Testis (tissue), 3 donors: ENCODE data around the gene ABCA12. TPM values are rescaled to one million over a fixed set of nuclear protein-coding genes. Genes with fewer than 3 reads are reported as not detected.

Experiments
- DNase-seq: peaks from one replicate; pipeline ENCODE4 v3.0.0-alpha.2; 2019
- H3K27ac ChIP-seq, 2 donors: fragments of 200-600 bp; sonication (generic); one replicate each; pipeline ENCODE4 v1.5.1; 2019
- H3K27me3 ChIP-seq: fragments of 200-600 bp; sonication (generic); one replicate; pipeline ENCODE4 v1.5.1; 2019
- H3K36me3 ChIP-seq: fragments of 200-600 bp; sonication (generic); one replicate; pipeline ENCODE4 v1.5.1; 2017; ENCODE audit warnings: low read depth; ENCODE audit errors: missing control alignments
- H3K4me1 ChIP-seq: fragments of 200-600 bp; sonication (generic); one replicate; pipeline ENCODE4 v1.5.1; 2019
- H3K4me3 ChIP-seq, 2 donors: fragments of 200-600 bp; sonication (generic); one replicate each; pipeline ENCODE4 v1.5.1; 2017 to 2019
- H3K9me3 ChIP-seq: fragments of 200-600 bp; sonication (generic); one replicate; pipeline ENCODE4 v1.5.1; 2017
- CTCF ChIP-seq, 3 experiments: fragments of 450-650 bp in 2 of 3; fragments of 200-600 bp in 1 of 3; sonication (generic) in 1 of 3; IDR thresholded peaks; one replicate each; pipeline ENCODE4 v1.5.1; 2016 to 2019; ENCODE audit warnings: antibody characterized with exemption in 3 of 3, mild to moderate bottlenecking in 2 of 3, moderate library complexity in 1 of 3
- POLR2A ChIP-seq: fragments of 450-650 bp; IDR thresholded peaks from one replicate; pipeline ENCODE4 v1.6.1; 2017; ENCODE audit warnings: antibody characterized with exemption, mild to moderate bottlenecking, moderate library complexity
- WGBS, 2 donors: methylation state at CpG; one replicate each; pipeline ENCODE4 v1.1.5; 2018; 5-methylcytosine and 5-hydroxymethylcytosine counted together
- intact Hi-C: fragments of 100-400 bp; cut with DNase I; formaldehyde crosslinking; loops from one replicate; pipeline ENCODE4 v1.15.1; 2023; ENCODE audit warnings: low total_unique reads
- polyA plus RNA-seq: library from polyadenylated mRNA; stranded (reverse); fragments of 350-450 nt; fragmentation: Illumina TruSeq; extraction: RNeasy Lipid Tissue Mini Kit (QIAGEN cat#74804); gene quantifications from one replicate; pipeline ENCODE4 v1.2.3, GENCODE V29; 2014; ENCODE audit warnings: low read depth, low replicate concordance; ENCODE audit not compliant: insufficient read depth
- total RNA-seq, 2 donors: library from RNA; depleted of rRNA; stranded (reverse); fragments of >200 nt; gene quantifications; one replicate each; pipeline ENCODE4 v1.2.3, GENCODE V29; 2016

ABCA12 gene
- total and polyA plus RNA-seq, 3 donors from 2014 or later, result 1.4 to 1.8 (median 1.6) TPM

- Histone ChIP-seq H3K27me3 (no peaks in the 10 kb centered on the region), H3K27ac (no peak overlapping the region), H3K4me3 (no peak overlapping the region), H3K4me1 (no peaks in the 10 kb centered on the region), H3K36me3 (no peaks in the 10 kb centered on the region), H3K9me3 (no peaks in the 10 kb centered on the region)
- TF ChIP-seq POLR2A, result no peak
- TF ChIP-seq CTCF (IDR thresholded peaks at IDR 0.05), result no peak
- intact Hi-C loops, result no loop called here
- 66 to 67% methylated on average over 6 of the region's 6 CpGs for WGBS, 2 donors
- no peak for DNase-seq
These were observed 585 bp downstream of the ABCA12 start for GRCh38 chr2:215137741-215138340.

GRCh38 chr2:215137329-215137686, 1.1 kb downstream of the ABCA12 start:
- H3K4me1 ChIP-seq, result no peaks in the 10 kb centered on the region
- 76 to 80% methylated on average over 3 of the region's 3 CpGs for WGBS, 2 donors
- H3K4me3 ChIP-seq, result no peak overlapping the region
- DNase-seq, result no peak
- TF ChIP-seq CTCF (IDR thresholded peaks at IDR 0.05) (no peak), POLR2A (no peak)
- H3K9me3 ChIP-seq, result no peaks in the 10 kb centered on the region
- H3K27me3 ChIP-seq, result no peaks in the 10 kb centered on the region
- intact Hi-C loops, result no loop called here
- H3K36me3 ChIP-seq, result no peaks in the 10 kb centered on the region
- H3K27ac ChIP-seq, result no peak overlapping the region

- H3K4me1 ChIP-seq, result no peaks in the 10 kb centered on the region
- 72 to 74% methylated on average over 3 of the region's 3 CpGs for WGBS, 2 donors
- no peak for DNase-seq
- H3K36me3 ChIP-seq, result no peaks in the 10 kb centered on the region
- H3K9me3 ChIP-seq, result no peaks in the 10 kb centered on the region
- no peak for TF ChIP-seq POLR2A
- H3K4me3 ChIP-seq, result no peak overlapping the region
- H3K27me3 ChIP-seq, result no peaks in the 10 kb centered on the region
- H3K27ac ChIP-seq, result no peak overlapping the region
- intact Hi-C loops, result no loop called here
These were observed 1.6 kb downstream of the ABCA12 start for GRCh38 chr2:215136669-215137328.

- no peak for DNase-seq
- H3K27ac ChIP-seq, result no peak overlapping the region
- H3K27me3 ChIP-seq, result no peaks in the 10 kb centered on the region
- no peaks in the 10 kb centered on the region for H3K9me3 ChIP-seq
- H3K4me3 ChIP-seq, result no peak overlapping the region
- 65 to 66% methylated on average over 3 of the region's 3 CpGs for WGBS, 2 donors
- intact Hi-C loops, result no loop called here
- no peaks in the 10 kb centered on the region for H3K36me3 ChIP-seq
- H3K4me1 ChIP-seq, result no peaks in the 10 kb centered on the region
- TF ChIP-seq POLR2A (no peak), CTCF (IDR thresholded peaks at IDR 0.05) (no peak)
These were observed 18.0 kb downstream of the ABCA12 start for GRCh38 chr2:215120401-215120800.

GRCh38 chr2:215119847-215120246, 18.6 kb downstream of the ABCA12 start:
- H3K9me3 ChIP-seq, result no peaks in the 10 kb centered on the region
- no peak overlapping the region for H3K27ac ChIP-seq
- H3K4me1 ChIP-seq, result no peaks in the 10 kb centered on the region
- no peaks in the 10 kb centered on the region for H3K36me3 ChIP-seq
- no peak overlapping the region for H3K4me3 ChIP-seq
- H3K27me3 ChIP-seq, result no peaks in the 10 kb centered on the region
- WGBS, 2 donors, result 98 to 100% methylated on average over 2 of the region's 2 CpGs
- intact Hi-C loops, result no loop called here
- TF ChIP-seq CTCF (IDR thresholded peaks at IDR 0.05), result no peak
- TF ChIP-seq POLR2A, result no peak
- DNase-seq, result no peak
